OCI-LY1 (cell line): ENCODE data around the gene PRPF19.

Source experiments
- H2AFZ ChIP-seq: fragments of 200-600 bp; sonication (generic), shearing (Covaris generic); 2 replicates; pipeline ENCODE4 v1.6.0; 2014; ENCODE audit warnings: antibody characterized with exemption, mild to moderate bottlenecking, low read length
- H3F3A ChIP-seq: fragments of 200-600 bp; sonication (generic), shearing (Covaris generic); 2 replicates; pipeline ENCODE4 v1.6.0; 2014; ENCODE audit warnings: mild to moderate bottlenecking, antibody characterized with exemption, low read length, moderate library complexity; ENCODE audit not compliant: insufficient read depth
- H3K27ac ChIP-seq: fragments of 200-600 bp; sonication (generic); 2 replicates; pipeline ENCODE4 v1.5.1; 2014; ENCODE audit warnings: low read length, mixed run types, mild to moderate bottlenecking, low read depth; ENCODE audit not compliant: poor library complexity, severe bottlenecking
- H3K27me3 ChIP-seq: fragments of 200-600 bp; sonication (generic); 2 replicates; pipeline ENCODE4 v1.6.0; 2014; ENCODE audit warnings: antibody characterized with exemption, mild to moderate bottlenecking, low read length, moderate library complexity; ENCODE audit not compliant: insufficient read depth
- H3K36me3 ChIP-seq: fragments of 200-600 bp; sonication (generic); 2 replicates; pipeline ENCODE4 v1.6.1; 2014; ENCODE audit warnings: mild to moderate bottlenecking, antibody characterized with exemption, low read length, moderate library complexity, mixed read lengths; ENCODE audit not compliant: insufficient read depth
- H3K4me1 ChIP-seq: fragments of 200-600 bp; sonication (generic); 2 replicates; pipeline ENCODE4 v1.5.1; 2014; ENCODE audit warnings: mild to moderate bottlenecking, low read length, moderate library complexity; ENCODE audit not compliant: insufficient read depth, severe bottlenecking
- H3K4me2 ChIP-seq: fragments of 200-600 bp; sonication (generic), shearing (Covaris generic); 2 replicates; pipeline ENCODE4 v1.6.1; 2014; ENCODE audit warnings: low read length
- H3K4me3 ChIP-seq: fragments of 200-600 bp; sonication (generic); 2 replicates; pipeline ENCODE4 v1.5.1; 2014; ENCODE audit warnings: low read length, low read depth, mild to moderate bottlenecking, mixed read lengths; ENCODE audit not compliant: poor library complexity, severe bottlenecking
- H3K79me2 ChIP-seq: fragments of 200-600 bp; shearing (Covaris generic); 2 replicates; pipeline ENCODE4 v1.6.1; 2016; ENCODE audit warnings: mixed run types, low read length, mixed read lengths; ENCODE audit not compliant: insufficient read depth
- H3K9ac ChIP-seq: fragments of 200-600 bp; sonication (generic), shearing (Covaris generic); 2 replicates; pipeline ENCODE4 v1.6.1; 2014; ENCODE audit warnings: mild to moderate bottlenecking, low read length, mixed read lengths
- H3K9me2 ChIP-seq: fragments of 200-600 bp; sonication (generic), shearing (Covaris generic); 2 replicates; pipeline ENCODE4 v1.6.1; 2014; ENCODE audit warnings: low read depth, mild to moderate bottlenecking, low read length, mixed read lengths
- H3K9me3 ChIP-seq: fragments of 200-600 bp; shearing (Covaris generic); 2 replicates; pipeline ENCODE4 v1.6.1; 2014; ENCODE audit warnings: low read length, mixed read lengths
- H4K20me1 ChIP-seq: fragments of 200-600 bp; sonication (generic), shearing (Covaris generic); 2 replicates; pipeline ENCODE4 v1.6.0; 2016; ENCODE audit warnings: mild to moderate bottlenecking, low read length; ENCODE audit not compliant: insufficient read depth
- CTCF ChIP-seq: fragments of 200-600 bp; sonication (generic), shearing (Covaris generic); IDR thresholded peaks from 2 replicates; pipeline ENCODE4 v1.5.1; 2017; ENCODE audit warnings: mild to moderate bottlenecking, antibody characterized with exemption, low read length, moderate library complexity, mixed read lengths
- EZH2 ChIP-seq: fragments of 200-600 bp; sonication (generic), shearing (Covaris generic); IDR thresholded peaks from 2 replicates; pipeline ENCODE4 v1.8.0; 2017; ENCODE audit warnings: borderline replicate concordance, mixed run types, mild to moderate bottlenecking, antibody characterized with exemption, low read length, moderate library complexity, mixed read lengths

Gene PRPF19

DNA sequence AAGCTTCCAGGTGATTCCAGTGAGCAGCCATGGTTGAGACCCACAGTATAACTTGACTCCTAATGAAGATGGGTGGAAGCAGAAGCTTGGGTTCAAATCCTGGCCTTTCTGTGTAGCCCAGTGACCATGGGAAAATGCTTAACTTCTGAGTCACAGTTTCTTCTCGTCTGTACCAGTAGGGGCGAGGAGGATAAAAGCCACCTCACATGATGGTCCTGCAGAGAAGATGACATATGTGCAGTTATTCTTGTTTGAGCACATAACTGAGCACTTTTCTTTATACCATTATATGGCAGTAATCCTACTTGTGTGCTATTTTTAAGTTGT lies 12.5 kb upstream of the PRPF19 start:
- H3K4me3 ChIP-seq = no peak overlapping the region
- H2AFZ ChIP-seq = no peak overlapping the region
- H3K9ac ChIP-seq = no peak overlapping the region
- H3K27me3 ChIP-seq = no peaks in the 10 kb centered on the region
- H3K4me2 ChIP-seq = no peak overlapping the region
- TF ChIP-seq EZH2 (no peak), CTCF (no peak)
- no peaks in the 10 kb centered on the region for H3K9me2 ChIP-seq
- H3K79me2 ChIP-seq = peaks cover 13% of the 10 kb centered on the region; the same call in 1 of the 2 replicates
- no peaks in the 10 kb centered on the region for H3K9me3 ChIP-seq
- H3F3A ChIP-seq = no peaks in the 10 kb centered on the region
- no peak overlapping the region for H3K27ac ChIP-seq
- peaks cover 60% of the 10 kb centered on the region for H3K36me3 ChIP-seq
- no peaks in the 10 kb centered on the region for H4K20me1 ChIP-seq
- H3K4me1 ChIP-seq = peaks cover 26% of the 10 kb centered on the region

- Histone ChIP-seq H3F3A (no peaks in the 10 kb centered on the region), H4K20me1 (no peaks in the 10 kb centered on the region), H3K79me2 (peaks cover 13% of the 10 kb centered on the region; the same call in 1 of the 2 replicates), H3K4me2 (no peak overlapping the region), H2AFZ (no peak overlapping the region), H3K9ac (no peak overlapping the region), H3K4me1 (peaks cover 27% of the 10 kb centered on the region), H3K9me3 (no peaks in the 10 kb centered on the region), H3K9me2 (no peaks in the 10 kb centered on the region), H3K4me3 (no peak overlapping the region), H3K27me3 (no peaks in the 10 kb centered on the region), H3K27ac (no peak overlapping the region), H3K36me3 (peaks cover 55% of the 10 kb centered on the region)
- no peak for TF ChIP-seq CTCF
- TF ChIP-seq EZH2 = no peak
Observed at GRCh38 chr11:60918251-60918938, 12.0 kb upstream of the PRPF19 start.

DNA sequence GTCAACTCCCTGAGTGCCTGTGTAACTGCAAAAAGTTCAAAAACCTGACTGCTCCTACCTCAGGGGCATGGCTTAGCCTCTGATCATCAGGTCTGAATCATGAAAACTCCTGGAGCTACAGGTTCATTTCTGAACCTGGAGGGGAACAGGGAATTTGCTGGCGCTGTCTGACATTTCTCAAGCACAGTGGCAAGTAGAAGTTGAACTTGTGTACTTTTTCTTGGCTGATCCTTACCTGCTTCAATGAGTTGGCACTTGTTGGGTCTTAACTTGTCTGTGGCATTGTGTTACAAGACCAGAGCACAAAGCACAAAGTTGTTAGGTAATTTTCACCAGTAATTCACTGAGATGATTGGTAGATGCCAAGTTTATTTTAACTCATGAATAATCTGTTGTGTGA lies 10.9 kb upstream of the PRPF19 start:
- H3K4me2 ChIP-seq = no peak overlapping the region
- no peaks in the 10 kb centered on the region for H3K27me3 ChIP-seq
- peaks cover 35% of the 10 kb centered on the region for H3K4me1 ChIP-seq
- TF ChIP-seq CTCF = no peak
- H3F3A ChIP-seq = no peaks in the 10 kb centered on the region
- H3K79me2 ChIP-seq = peaks cover 13% of the 10 kb centered on the region; the same call in 1 of the 2 replicates
- no peaks in the 10 kb centered on the region for H3K9me2 ChIP-seq
- H4K20me1 ChIP-seq = no peaks in the 10 kb centered on the region
- no peak overlapping the region for H2AFZ ChIP-seq
- no peak overlapping the region for H3K4me3 ChIP-seq
- no peak overlapping the region for H3K27ac ChIP-seq
- H3K9ac ChIP-seq = no peak overlapping the region
- H3K9me3 ChIP-seq = no peaks in the 10 kb centered on the region
- peaks cover 44% of the 10 kb centered on the region for H3K36me3 ChIP-seq
